HG03025 (cell line): ENCODE results near the gene LYPD6B.

Source experiments
- ATAC-seq: cut with Tn5 transposase; IDR thresholded peaks from one replicate; pipeline ENCODE4 v1.9.1; 2021; ENCODE audit warnings: mild to moderate bottlenecking, moderate library complexity; ENCODE audit not compliant: unreplicated experiment, low FRiP score

LYPD6B gene

GRCh38 chr2:149009576-149010461 lies 28.7 kb upstream of the LYPD6B start:
- ATAC-seq: no peak

GRCh38 chr2:149012545-149012944 lies 26.0 kb upstream of the LYPD6B start:
- no peak for ATAC-seq

DNA sequence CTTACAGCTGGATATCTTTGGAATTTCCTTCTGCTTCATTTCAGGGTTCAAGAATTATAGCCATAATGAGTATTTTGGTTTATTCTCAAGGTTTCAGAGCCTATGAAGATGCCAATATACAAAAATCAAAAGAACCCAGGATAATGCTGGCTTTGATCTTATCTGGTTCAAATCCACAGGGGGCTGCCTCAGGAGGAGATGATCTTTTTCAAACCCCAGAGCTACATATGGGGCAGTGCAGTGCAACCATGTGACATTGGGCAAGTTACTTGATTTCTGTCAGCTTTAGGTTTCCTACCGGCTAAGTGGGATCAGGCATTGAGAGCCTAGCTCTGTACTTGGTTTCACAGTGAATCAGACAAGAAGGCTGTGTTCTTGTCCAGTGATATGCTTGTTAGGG lies 23.0 kb upstream of the LYPD6B start:
- ATAC-seq: no peak

DNA sequence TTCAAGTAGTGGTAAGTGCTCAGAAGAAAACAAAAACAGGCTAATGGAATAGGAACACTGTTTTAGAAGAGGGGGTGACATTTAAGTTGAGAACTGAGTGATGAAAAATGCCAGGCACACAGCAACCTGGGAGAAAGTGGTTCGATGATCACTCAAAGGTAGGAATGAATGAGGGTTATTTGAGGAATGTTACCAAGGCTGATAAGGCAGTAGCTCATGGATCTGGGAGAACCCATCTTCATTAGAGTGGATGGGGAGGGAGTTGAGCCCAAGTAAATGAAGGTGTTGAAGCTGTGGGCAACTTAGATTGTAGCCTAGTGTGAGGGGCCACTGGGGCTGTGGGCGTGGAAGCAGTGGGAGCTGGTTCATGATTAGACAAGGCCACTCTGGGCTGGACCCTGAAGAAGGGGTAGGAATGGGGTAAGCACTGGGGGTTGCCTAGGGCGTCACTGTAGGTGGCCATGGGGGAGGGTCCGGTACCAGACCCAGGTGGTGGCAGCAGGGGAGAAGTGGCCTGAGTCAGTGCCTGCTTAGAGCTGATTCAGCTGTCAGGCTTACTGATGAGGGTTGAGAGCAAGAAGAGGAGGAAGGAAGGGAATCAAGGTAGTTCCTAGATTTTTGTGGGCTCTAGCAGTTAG lies 22.5 kb upstream of the LYPD6B start:
- no peak for ATAC-seq

GRCh38 chr2:149017116-149017985 lies 21.1 kb upstream of the LYPD6B start:
- ATAC-seq: no peak

GRCh38 chr2:149018981-149019380 lies 19.5 kb upstream of the LYPD6B start:
- no peak for ATAC-seq

DNA sequence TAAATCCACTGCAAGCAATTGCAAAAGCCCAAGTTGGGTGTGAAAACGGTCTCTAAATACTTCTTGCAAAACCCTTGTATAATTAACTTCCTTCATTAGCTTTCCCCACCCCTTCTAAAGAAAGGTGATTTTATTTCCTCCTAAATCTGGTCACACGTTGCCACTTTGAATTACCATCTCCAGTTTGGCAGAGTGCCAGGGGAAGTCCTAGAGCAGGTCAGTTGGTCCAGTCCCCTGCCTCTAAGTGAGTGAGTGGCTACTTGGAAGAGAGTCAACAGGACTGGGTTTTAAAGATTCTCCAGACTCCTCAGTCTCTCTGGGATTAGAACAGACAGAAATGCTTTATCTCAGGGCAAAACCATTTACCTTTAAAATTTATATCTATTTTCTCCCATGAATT lies 18.7 kb upstream of the LYPD6B start:
- ATAC-seq: no peak

GRCh38 chr2:149020432-149020851 lies 18.1 kb upstream of the LYPD6B start:
- peak; percentile 46 for ATAC-seq

DNA sequence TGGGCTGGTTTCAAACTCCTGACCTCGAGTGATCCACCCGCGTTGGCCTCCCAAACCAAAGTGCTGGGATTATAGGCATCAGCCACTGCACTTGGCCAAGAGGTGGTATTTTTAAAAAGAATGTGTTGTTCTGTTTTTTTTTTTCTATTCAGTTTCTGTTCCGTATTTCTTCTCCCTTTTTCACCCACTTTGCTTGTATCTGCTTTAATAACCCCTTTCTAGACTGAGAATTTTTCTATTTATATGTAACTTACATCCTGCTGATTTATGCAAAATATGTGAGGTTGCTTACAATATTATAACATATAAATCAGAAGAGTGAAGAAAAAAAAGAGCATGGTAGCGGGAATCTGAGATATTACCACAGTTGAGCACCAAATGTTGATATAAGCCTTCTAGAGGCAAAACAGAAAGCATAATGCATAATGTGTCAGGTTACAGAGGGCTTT lies 17.2 kb upstream of the LYPD6B start:
- ATAC-seq: peak; percentile 55

- ATAC-seq: peak; percentile 60
Observed at GRCh38 chr2:149021761-149022160, 16.7 kb upstream of the LYPD6B start.

GRCh38 chr2:149023091-149023490 lies 15.4 kb upstream of the LYPD6B start:
- ATAC-seq: peak; percentile 37

- no peak for ATAC-seq
Observed at GRCh38 chr2:149027590-149028250, 10.8 kb upstream of the LYPD6B start.

GRCh38 chr2:149028377-149028776 lies 10.1 kb upstream of the LYPD6B start:
- ATAC-seq: no peak

GRCh38 chr2:149028891-149029290 lies 9.6 kb upstream of the LYPD6B start:
- no peak for ATAC-seq

GRCh38 chr2:149029307-149029965 lies 9.1 kb upstream of the LYPD6B start:
- ATAC-seq: no peak

DNA sequence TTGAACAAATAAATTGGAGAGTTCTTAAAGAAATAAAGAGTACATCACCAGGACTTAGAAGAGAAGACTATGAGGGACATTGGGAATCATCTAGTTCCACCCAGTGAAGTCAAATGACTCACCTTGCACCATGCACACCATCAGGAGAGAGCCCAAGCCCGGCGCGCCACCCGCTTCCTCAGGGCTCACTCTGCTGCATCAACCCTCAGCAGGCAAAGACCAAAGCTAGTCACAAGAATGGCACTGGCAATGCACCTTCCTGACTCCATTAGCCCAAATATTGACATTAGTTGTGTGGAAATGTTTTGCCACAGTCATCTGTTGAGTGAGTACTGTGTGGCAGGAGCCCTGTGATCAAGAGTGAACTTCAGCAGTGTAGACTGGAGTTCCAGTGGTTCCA lies 7.1 kb upstream of the LYPD6B start:
- ATAC-seq: no peak

GRCh38 chr2:149033716-149034115 lies 4.8 kb upstream of the LYPD6B start:
- no peak for ATAC-seq

DNA sequence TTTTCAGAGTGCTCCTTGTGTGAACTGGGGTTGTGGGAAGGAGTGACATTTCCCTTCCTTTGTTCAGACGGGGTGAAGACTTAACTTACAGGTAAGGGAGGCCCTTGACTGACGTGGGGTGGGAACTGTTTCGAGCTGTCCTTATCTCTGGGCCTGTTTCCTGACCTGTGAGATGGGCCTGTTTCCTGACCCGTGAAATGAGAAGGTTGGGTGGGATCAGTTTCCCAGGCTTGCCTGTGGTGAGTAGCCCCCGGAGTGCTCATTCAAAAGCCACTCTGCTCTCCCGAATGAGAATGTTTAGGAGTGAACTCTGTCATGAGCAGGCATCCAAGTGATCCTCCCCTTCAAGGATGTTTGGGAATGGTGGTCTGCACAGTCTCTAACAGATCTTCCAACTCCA lies 4.1 kb upstream of the LYPD6B start:
- no peak for ATAC-seq

DNA sequence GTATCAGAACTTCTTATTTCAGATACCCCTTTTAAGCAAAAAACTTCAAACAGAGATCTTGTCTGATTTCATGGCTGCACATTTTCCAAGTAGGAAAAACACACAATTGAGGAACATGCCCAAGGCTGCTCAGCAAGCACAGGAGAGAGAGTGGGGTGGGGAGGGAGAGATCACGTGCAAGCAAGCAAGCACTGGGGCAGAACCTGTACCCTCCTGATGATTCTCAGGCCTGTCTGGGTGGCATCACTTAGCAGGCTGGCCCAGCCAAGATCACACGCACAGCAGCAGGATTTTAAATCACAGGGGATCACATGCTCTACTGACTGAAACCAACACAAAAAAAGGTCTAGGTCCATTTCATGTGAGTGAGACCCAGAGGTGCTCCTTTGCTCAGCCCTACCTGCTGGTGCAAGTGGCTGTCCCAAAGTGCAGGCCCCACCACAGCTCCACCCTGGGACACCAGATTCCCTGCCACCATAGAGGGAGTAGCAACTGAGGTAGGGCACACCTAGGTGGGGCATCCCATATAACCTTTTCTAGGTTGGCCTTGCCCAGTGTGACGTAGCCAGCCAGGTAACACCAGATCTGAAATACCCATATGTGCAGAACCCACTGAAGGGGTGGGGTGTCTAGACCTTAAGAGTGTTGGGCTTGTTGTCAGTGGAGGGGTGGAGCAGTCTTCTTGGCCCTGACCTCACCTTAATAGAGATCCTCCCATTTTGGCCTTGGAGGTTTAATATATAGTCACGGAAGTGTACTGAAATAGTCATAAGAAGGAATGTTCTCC lies 1.8 kb upstream of the LYPD6B start:
- ATAC-seq: no peak
